H9 (cell line): ENCODE results near the gene HEYL. TPM values are rescaled to one million over a fixed set of nuclear protein-coding genes. Genes with fewer than 3 reads are reported as not detected.

Experiments used
- DNase-seq: peaks from one replicate; pipeline ENCODE4 v3.0.0-alpha.2; 2017
- H2AFZ ChIP-seq: one replicate; pipeline ENCODE4 v1.6.1; 2013; ENCODE audit warnings: mild to moderate bottlenecking, low read length, control low read depth, moderate library complexity
- H2AK5ac ChIP-seq: 2 replicates; pipeline ENCODE4 v1.6.1; 2013; ENCODE audit warnings: low read length, control low read depth, mixed read lengths; ENCODE audit not compliant: insufficient read length
- H2BK120ac ChIP-seq: one replicate; pipeline ENCODE4 v1.6.1; 2013; ENCODE audit warnings: low read depth, mild to moderate bottlenecking, low read length, control low read depth, inconsistent platforms; ENCODE audit not compliant: poor library complexity, severe bottlenecking
- H2BK12ac ChIP-seq: 2 replicates; pipeline ENCODE4 v1.6.1; 2013; ENCODE audit warnings: low read length, control low read depth, mixed read lengths, low read depth; ENCODE audit not compliant: insufficient read length
- H2BK15ac ChIP-seq: 2 replicates; pipeline ENCODE4 v1.6.1; 2013; ENCODE audit warnings: low read depth, low read length, control low read depth
- H2BK20ac ChIP-seq: one replicate; pipeline ENCODE4 v1.6.1; 2013; ENCODE audit warnings: low read depth, mild to moderate bottlenecking, low read length, control low read depth, inconsistent platforms; ENCODE audit not compliant: poor library complexity, severe bottlenecking
- H2BK5ac ChIP-seq: 2 replicates; pipeline ENCODE4 v1.6.1; 2013; ENCODE audit warnings: low read length, control low read depth, mixed read lengths; ENCODE audit not compliant: insufficient read length
- H3K14ac ChIP-seq: 2 replicates; pipeline ENCODE4 v1.6.1; 2013; ENCODE audit warnings: low read length, control low read depth; ENCODE audit not compliant: insufficient read depth
- H3K18ac ChIP-seq: 2 replicates; pipeline ENCODE4 v1.6.1; 2013; ENCODE audit warnings: low read depth, mild to moderate bottlenecking, mixed read lengths, low read length, control low read depth; ENCODE audit not compliant: insufficient read length
- H3K23ac ChIP-seq: 2 replicates; pipeline ENCODE4 v1.6.1; 2013; ENCODE audit warnings: low read length, control low read depth, mixed read lengths, low read depth; ENCODE audit not compliant: insufficient read length
- H3K23me2 ChIP-seq: 2 replicates; pipeline ENCODE4 v1.6.1; 2013; ENCODE audit warnings: low read depth, mild to moderate bottlenecking, mixed read lengths, low read length, control low read depth; ENCODE audit not compliant: insufficient read length, poor library complexity, severe bottlenecking
- H3K27ac ChIP-seq: 2 replicates; pipeline ENCODE4 v1.5.1; 2013; ENCODE audit warnings: low read length, control low read depth, mixed read lengths, low read depth; ENCODE audit not compliant: insufficient read length
- H3K27me3 ChIP-seq: 2 replicates; pipeline ENCODE4 v1.6.1; 2013; ENCODE audit warnings: low read length, control low read depth, inconsistent platforms; ENCODE audit not compliant: insufficient read depth
- H3K4ac ChIP-seq: 2 replicates; pipeline ENCODE4 v1.6.1; 2013; ENCODE audit warnings: low read depth, mild to moderate bottlenecking, control low read depth, inconsistent platforms, low read length, moderate library complexity
- H3K4me1 ChIP-seq: 2 replicates; pipeline ENCODE4 v1.6.1; 2013; ENCODE audit warnings: low read length, control low read depth, inconsistent platforms; ENCODE audit not compliant: insufficient read depth
- H3K4me2 ChIP-seq: 2 replicates; pipeline ENCODE4 v1.6.1; 2013; ENCODE audit warnings: low read length, control low read depth, mixed read lengths; ENCODE audit not compliant: insufficient read length, insufficient read depth
- H3K56ac ChIP-seq: 2 replicates; pipeline ENCODE4 v1.6.1; 2013; ENCODE audit warnings: low read depth, mild to moderate bottlenecking, mixed read lengths, low read length, control low read depth; ENCODE audit not compliant: insufficient read length
- H3K79me1 ChIP-seq: 2 replicates; pipeline ENCODE4 v1.6.1; 2013; ENCODE audit warnings: low read depth, mild to moderate bottlenecking, moderate library complexity, low read length, control low read depth, inconsistent platforms; ENCODE audit not compliant: insufficient read depth, poor library complexity, severe bottlenecking
- H3K79me2 ChIP-seq: 2 replicates; pipeline ENCODE4 v1.6.1; 2013; ENCODE audit warnings: low read length, control low read depth, inconsistent platforms; ENCODE audit not compliant: insufficient read depth
- H3K9ac ChIP-seq: 2 replicates; pipeline ENCODE4 v1.6.1; 2013; ENCODE audit warnings: low read length, control low read depth, mixed read lengths; ENCODE audit not compliant: insufficient read length; ENCODE audit errors: extremely low read depth
- H3K9me3 ChIP-seq: one replicate; pipeline ENCODE4 v1.6.1; 2013; ENCODE audit warnings: low read depth, low read length, inconsistent platforms; ENCODE audit not compliant: control insufficient read depth
- H3T11ph ChIP-seq: one replicate; pipeline ENCODE4 v1.6.1; 2013; ENCODE audit warnings: mild to moderate bottlenecking, low read length, control low read depth, inconsistent platforms
- H4K20me1 ChIP-seq: one replicate; pipeline ENCODE4 v1.6.1; 2013; ENCODE audit not compliant: control insufficient read depth, insufficient read length, insufficient read depth
- H4K5ac ChIP-seq: 2 replicates; pipeline ENCODE4 v1.6.1; 2013; ENCODE audit warnings: low read depth, mild to moderate bottlenecking, mixed read lengths, low read length, control low read depth; ENCODE audit not compliant: insufficient read length
- H4K8ac ChIP-seq: replicated peaks from 2 replicates; pipeline ENCODE4 v1.6.1; 2013; ENCODE audit warnings: low read length, control low read depth, mixed read lengths, low read depth; ENCODE audit not compliant: insufficient read length
- H4K91ac ChIP-seq: 2 replicates; pipeline ENCODE4 v1.6.1; 2013; ENCODE audit warnings: low read depth, mild to moderate bottlenecking, moderate library complexity, mixed read lengths, low read length, control low read depth; ENCODE audit not compliant: insufficient read length
- H3K27ac Mint-ChIP-seq, 3 experiments: 2 replicates in 2 of 3; 3 replicates in 1 of 3; pipeline ENCODE4 v1.8.0; 2020 to 2021; ENCODE audit warnings: mixed read lengths in 3 of 3, mild to moderate bottlenecking in 1 of 3, moderate library complexity in 1 of 3
- H3K27me3 Mint-ChIP-seq: 2 replicates; pipeline ENCODE4 v1.8.0; 2021; ENCODE audit warnings: low read depth, mild to moderate bottlenecking, moderate library complexity, mixed read lengths
- H3K36me3 Mint-ChIP-seq, 3 experiments: 2 replicates in 2 of 3; 3 replicates in 1 of 3; pipeline ENCODE4 v1.8.0; 2020 to 2021; ENCODE audit warnings: low read depth in 3 of 3, mixed read lengths in 3 of 3; ENCODE audit not compliant: insufficient read depth in 1 of 3
- H3K4me1 Mint-ChIP-seq, 2 experiments: 2 replicates each; pipeline ENCODE4 v1.8.0; 2020; ENCODE audit warnings: mixed read lengths in 2 of 2
- H3K4me3 Mint-ChIP-seq, 2 experiments: 2 replicates in 1 of 2; 3 replicates in 1 of 2; pipeline ENCODE4 v1.8.0; 2020 to 2021; ENCODE audit warnings: mild to moderate bottlenecking in 2 of 2, mixed read lengths in 2 of 2, moderate library complexity in 1 of 2
- H3K9me3 Mint-ChIP-seq, 2 experiments: 2 replicates in 1 of 2; 3 replicates in 1 of 2; pipeline ENCODE4 v1.8.0; 2020; ENCODE audit warnings: mild to moderate bottlenecking in 2 of 2, mixed read lengths in 2 of 2, moderate library complexity in 1 of 2
- WGBS: extraction: QIAGEN DNeasy Blood & Tissue Kit; methylation state at CpG from one replicate; pipeline ENCODE4 v1.1.7; 2013; ENCODE audit warnings: missing lambda C conversion rate, low lambda C conversion rate, mixed read lengths; ENCODE audit not compliant: insufficient read length; ENCODE audit errors: extremely low coverage; 5-methylcytosine and 5-hydroxymethylcytosine counted together
- total RNA-seq: library from RNA; stranded (reverse); gene quantifications from 2 replicates; pipeline ENCODE4 v1.2.1, GENCODE V29; 2021
- TF ChIP-seq, protein P1 (sequence below): fragments of 200-600 bp; sonication (generic); conservative IDR thresholded peaks from 3 replicates; pipeline ENCODE4 v1.8.0; 2021; ENCODE audit warnings: antibody characterized with exemption, mild to moderate bottlenecking

HEYL gene
- total RNA-seq, 1 experiment from 2014 or later: 1.9 TPM

DNA sequence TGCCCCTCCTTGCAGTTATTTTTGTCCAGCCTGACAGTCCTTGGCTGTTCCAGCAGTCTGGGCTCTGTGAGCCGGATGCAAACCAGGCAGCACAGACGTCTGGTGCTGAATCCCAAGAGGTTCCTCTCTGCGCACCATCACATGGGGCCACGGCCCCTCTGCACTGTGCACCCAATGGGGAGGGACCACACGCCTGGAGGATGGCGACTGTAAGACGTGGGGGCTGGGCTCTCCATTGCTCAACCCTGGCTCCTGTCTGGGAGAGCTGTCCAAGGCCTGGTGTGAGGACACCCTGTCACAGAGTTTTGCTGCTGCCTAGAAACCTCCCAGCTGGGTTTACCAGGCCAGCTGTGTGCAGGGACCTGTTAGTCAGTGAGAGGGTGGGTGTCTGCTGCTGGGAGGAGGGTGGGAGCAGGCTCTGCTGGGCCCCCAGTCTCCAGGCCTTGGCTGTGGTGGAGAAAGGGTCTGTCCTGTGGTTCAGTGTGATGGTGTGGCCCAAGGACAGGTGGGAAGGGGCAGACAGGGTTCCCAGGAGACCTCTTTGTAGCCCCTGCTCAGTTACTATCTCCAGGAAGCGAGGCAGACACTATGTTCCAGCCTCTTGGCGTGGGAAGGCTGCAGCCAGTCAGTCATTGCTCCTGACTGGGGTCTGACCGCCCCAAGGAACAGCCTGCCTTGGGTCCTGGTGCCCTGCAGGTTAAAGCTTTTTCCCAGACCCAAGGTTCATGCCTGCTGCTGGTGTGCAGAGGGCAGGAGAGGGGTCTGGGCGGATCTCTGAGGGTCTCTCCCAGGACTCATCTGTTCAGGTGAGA lies 13.8 kb downstream of the HEYL start:
- Histone ChIP-seq H2BK20ac (no peak overlapping the region), H3K9ac (no peak overlapping the region), H3K4me1 (no peaks in the 10 kb centered on the region), H3K14ac (no peak overlapping the region), H4K5ac (no peak overlapping the region), H2AK5ac (no peak overlapping the region), H2AFZ (no peak overlapping the region), H2BK120ac (no peak overlapping the region), H3K4ac (no peak overlapping the region), H4K8ac (no peak overlapping the region), H3K27ac (no peak overlapping the region), H3K79me1 (no peaks in the 10 kb centered on the region), H3K23me2 (no peaks in the 10 kb centered on the region), H2BK5ac (no peak overlapping the region), H4K91ac (no peak overlapping the region), H3K79me2 (no peaks in the 10 kb centered on the region), H3K23ac (no peak overlapping the region), H2BK12ac (no peak overlapping the region), H3K27me3 (no peaks in the 10 kb centered on the region), H3K4me2 (no peak overlapping the region), H2BK15ac (no peak overlapping the region), H3K9me3 (no peaks in the 10 kb centered on the region), H3T11ph (no peak overlapping the region), H3K18ac (no peak overlapping the region), H4K20me1 (no peaks in the 10 kb centered on the region), H3K56ac (no peak overlapping the region)
- peaks cover 90% of the 10 kb centered on the region for H3K27me3 Mint-ChIP-seq
- no peaks in the 10 kb centered on the region for H3K4me1 Mint-ChIP-seq
- H3K27ac Mint-ChIP-seq: no peak overlapping the region
- no peaks in the 10 kb centered on the region for H3K36me3 Mint-ChIP-seq
- no peaks in the 10 kb centered on the region for H3K9me3 Mint-ChIP-seq
- no CpG with 5 or more reads among the region's 11 CpGs for WGBS
- no peak for DNase-seq
- no peak overlapping the region for H3K4me3 Mint-ChIP-seq
- TF ChIP-seq, protein P1, sequence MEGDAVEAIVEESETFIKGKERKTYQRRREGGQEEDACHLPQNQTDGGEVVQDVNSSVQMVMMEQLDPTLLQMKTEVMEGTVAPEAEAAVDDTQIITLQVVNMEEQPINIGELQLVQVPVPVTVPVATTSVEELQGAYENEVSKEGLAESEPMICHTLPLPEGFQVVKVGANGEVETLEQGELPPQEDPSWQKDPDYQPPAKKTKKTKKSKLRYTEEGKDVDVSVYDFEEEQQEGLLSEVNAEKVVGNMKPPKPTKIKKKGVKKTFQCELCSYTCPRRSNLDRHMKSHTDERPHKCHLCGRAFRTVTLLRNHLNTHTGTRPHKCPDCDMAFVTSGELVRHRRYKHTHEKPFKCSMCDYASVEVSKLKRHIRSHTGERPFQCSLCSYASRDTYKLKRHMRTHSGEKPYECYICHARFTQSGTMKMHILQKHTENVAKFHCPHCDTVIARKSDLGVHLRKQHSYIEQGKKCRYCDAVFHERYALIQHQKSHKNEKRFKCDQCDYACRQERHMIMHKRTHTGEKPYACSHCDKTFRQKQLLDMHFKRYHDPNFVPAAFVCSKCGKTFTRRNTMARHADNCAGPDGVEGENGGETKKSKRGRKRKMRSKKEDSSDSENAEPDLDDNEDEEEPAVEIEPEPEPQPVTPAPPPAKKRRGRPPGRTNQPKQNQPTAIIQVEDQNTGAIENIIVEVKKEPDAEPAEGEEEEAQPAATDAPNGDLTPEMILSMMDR: no peak
